Measurements from ENCODE around the gene DRGX. TPM values are rescaled to one million over a fixed set of nuclear protein-coding genes. Genes with fewer than 3 reads are reported as not detected.

The DRGX gene
- total and polyA plus RNA-seq, 2 donors (not counting 3 experiments of a cell fraction or from before 2014, with no cell fraction given) = not detected

GRCh38 chr10:49419005-49419404, 23.1 kb upstream of the DRGX start:
- Histone ChIP-seq H3K9me3 (replicated peaks; ENCODE audit: control insufficient read depth, insufficient read depth, low read length) (no peaks in the 10 kb centered on the region), H3K9ac (replicated peaks; ENCODE audit: extremely low read depth, insufficient read depth, low read length) (no peak overlapping the region), H2AFZ (ENCODE audit: low read depth, low read length) (no peak overlapping the region), H3K4me3 (replicated peaks in 1 of 3; ENCODE audit: insufficient read depth in 1 of 3, low read depth in 1 of 3, low read length in 3 of 3) (no peak overlapping the region), H3K4me2 (ENCODE audit: insufficient read depth, low read length) (no peak overlapping the region), H4K20me1 (replicated peaks; ENCODE audit: control insufficient read depth, extremely low read depth, insufficient read depth, low read length) (no peaks in the 10 kb centered on the region), H3K9me1 (replicated peaks; ENCODE audit: control insufficient read depth, extremely low read depth, insufficient read depth, low read length) (no peaks in the 10 kb centered on the region), H3K79me2 (ENCODE audit: control insufficient read depth, insufficient read depth, low read length) (no peaks in the 10 kb centered on the region), H3K27ac (ENCODE audit: insufficient read depth, low read depth, low read length) (no peak overlapping the region), H3K27me3 (ENCODE audit: control insufficient read depth in 2 of 2, insufficient read depth in 2 of 2, low read length in 2 of 2) (no peaks in the 10 kb centered on the region), H3K4me1 (ENCODE audit: control insufficient read depth, extremely low read depth, insufficient read depth, low read length) (no peaks in the 10 kb centered on the region), H3K36me3 (ENCODE audit: control insufficient read depth in 2 of 2, extremely low read depth in 1 of 2, insufficient read depth in 2 of 2, low read length in 2 of 2) (no peaks in the 10 kb centered on the region)
- FAIRE-seq = no peak
- intact Hi-C loops (cut with micrococcal nuclease) = no loop called here
- dilution Hi-C loops (cut with MboI; ENCODE audit: extremely low pct_ligation_motif_present, low sequenced_read_pairs) = no loop called here
- POLR2A ChIA-PET = no interaction called here
- no peak for TF ChIP-seq JUN (IDR thresholded peaks at IDR 0.05; ENCODE audit: borderline replicate concordance, insufficient read depth, insufficient read length, low read depth)
- TF ChIP-seq FOS (IDR thresholded peaks at IDR 0.05; ENCODE audit: borderline replicate concordance, insufficient read depth, low read length) = no peak
- no peak for TF ChIP-seq MYC (IDR thresholded peaks at IDR 0.05; ENCODE audit: low read depth, low read length)
- no peak for TF ChIP-seq CTCF (IDR thresholded peaks at IDR 0.05; ENCODE audit: extremely low read depth in 1 of 2, insufficient read depth in 1 of 2, low read depth in 1 of 2, low read length in 2 of 2)
- no peak for TF ChIP-seq POLR2AphosphoS5 (IDR thresholded peaks at IDR 0.05; ENCODE audit: insufficient read depth, low read depth, low read length)
- no peak for TF ChIP-seq GATA2 (IDR thresholded peaks at IDR 0.05; ENCODE audit: insufficient read depth, insufficient read length, low read depth, low read length)
- TF ChIP-seq MAX (IDR thresholded peaks at IDR 0.05; ENCODE audit: insufficient read depth, insufficient read length) = no peak
- CTCF ChIA-PET = interaction anchor here (1.1 kb wide), 1 partner anchor 11 kb away, joined by 7 read pairs; no protein-coding TSS in a partner anchor
- DNase-seq (ENCODE audit: low read depth, low spot score) = no peak
- no TSS peak for BruUV-seq (replicated peaks)

Data from endothelial cell of umbilical vein (primary cell).